ENCODE measurements around the gene LAMA5.

The LAMA5 gene

DNA sequence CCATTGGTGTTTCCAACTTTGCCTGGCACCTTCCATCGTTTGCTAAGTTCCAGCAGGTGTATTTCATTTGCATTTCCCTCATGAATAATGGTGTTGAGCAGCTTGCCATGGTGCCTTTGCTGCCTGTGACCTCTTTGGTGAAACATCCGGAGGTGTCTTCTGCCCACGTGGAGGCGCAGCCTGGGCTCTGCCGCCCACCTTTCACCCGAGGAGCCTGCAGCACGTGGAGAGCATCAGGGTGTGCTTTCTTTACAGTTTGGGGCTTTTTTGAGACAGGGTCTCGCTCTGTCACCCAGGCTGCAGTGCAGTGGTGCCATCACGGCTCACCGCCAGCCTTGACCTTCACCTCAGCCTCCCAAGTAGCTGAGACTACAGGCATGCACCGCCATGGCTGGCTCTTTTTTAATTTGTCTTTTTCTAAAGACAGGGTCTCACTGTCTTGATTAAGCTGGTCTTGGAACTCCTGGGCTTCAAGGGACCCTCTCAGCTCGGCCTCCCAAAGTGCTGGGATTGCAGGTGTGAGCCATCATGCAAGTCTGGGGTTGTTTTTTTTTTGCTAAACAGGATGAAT lies 67.4 kb downstream of the LAMA5 start:
- DNase-seq = no peak

DNA sequence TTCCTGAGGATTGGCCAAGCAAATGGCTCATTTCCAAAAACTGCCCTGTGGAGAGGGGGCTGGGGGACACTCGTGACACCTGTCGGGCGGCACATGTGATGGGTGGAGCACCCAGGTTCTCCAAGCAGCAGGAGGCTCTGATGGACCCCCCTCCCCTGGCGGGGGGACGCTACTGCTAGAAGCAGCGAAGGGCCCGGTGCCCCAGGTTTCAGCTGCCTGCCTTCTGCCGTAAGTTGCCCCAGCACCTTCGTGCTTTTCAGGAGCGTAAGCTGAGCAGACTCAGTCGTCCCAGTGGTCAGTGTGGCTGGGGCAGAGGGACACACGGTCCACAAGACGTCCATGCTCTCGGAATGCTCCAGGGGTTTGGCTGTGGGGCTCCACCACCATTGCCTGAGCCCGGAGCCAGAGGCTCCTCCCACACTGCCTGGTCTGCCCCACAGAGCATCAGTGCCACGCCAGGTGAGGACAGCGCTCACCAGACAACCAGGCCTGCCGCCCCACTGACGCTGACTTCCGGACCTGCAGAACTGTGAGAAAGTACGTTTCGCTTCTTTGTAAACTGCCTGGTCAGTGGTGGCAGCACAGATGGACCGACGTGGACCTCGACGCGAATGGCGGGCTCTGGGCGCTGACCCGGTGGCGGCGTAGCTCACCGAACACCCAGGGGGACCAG lies 68.4 kb downstream of the LAMA5 start:
- no peak for DNase-seq

DNA sequence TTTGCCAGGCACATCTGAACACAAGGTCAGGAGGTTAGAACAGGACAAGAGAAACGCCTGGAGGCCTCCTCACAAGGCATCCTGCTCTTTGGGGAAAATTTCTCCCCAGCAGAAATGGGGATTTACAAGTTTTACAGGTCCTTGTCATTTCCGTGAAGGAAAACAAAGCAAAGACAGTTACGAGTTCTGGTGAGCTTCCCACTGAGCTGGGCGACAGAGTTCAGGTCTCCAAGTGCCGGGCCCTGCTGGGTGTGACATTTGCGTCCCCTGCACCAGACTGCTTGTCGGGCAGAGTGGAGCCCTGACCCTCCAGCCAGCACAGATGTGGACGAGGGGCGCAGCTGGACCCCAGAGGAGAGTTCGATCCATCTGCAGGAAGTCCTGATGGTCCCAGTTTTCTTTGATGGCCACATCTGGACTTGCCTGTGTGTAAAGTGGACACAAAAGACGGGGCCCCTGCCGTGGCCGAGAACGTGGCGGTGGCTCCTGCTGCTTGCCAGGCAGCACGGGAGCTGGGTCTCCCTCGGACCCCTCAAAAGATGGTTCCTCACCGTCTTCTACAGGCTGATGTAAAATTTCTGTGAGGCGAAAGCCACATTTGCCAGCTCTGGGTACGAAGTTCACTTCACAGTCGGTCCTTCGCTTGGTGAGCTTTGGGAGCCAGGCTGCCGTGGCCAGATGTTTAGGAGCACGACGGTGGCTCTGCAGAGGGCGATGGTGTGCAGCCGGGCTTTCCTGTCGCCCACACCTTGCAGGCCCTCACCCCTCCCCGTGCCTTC lies 69.5 kb downstream of the LAMA5 start:
- DNase-seq = no peak

DNA sequence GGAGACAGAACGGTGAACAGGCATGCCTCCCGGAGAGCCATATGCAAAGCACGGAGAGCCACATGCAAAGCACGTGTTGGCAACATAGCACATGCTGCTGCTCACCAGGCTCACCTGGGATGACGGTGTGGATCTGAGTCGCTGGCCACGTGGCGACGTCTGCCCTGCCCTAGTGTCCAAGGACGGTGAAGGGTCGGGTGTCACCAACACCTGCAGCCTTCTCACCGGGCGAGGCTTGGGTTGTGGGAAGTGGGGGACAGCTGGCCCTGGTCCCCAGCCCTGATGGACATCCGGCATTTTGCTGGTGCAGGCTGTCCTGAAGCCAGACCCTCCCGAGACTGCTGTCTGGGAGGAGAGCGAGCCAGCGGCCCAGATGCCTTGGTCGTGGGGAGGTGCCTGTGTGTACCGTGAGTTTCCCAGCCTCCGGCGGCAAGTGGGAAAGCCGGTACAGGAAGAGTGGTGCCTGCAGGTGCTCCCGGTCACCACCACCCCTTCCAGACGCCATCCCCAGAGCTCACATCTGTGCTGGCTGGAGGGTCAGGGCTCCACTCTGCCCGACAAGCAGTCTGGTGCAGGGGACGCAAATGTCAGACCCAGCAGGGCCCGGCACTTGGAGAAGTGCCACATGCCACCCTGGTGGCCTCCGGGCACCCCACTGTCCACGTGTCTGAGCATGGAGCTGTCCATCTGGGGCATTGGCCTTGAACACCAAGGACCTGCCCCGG lies 70.2 kb downstream of the LAMA5 start:
- DNase-seq = no peak

DNA sequence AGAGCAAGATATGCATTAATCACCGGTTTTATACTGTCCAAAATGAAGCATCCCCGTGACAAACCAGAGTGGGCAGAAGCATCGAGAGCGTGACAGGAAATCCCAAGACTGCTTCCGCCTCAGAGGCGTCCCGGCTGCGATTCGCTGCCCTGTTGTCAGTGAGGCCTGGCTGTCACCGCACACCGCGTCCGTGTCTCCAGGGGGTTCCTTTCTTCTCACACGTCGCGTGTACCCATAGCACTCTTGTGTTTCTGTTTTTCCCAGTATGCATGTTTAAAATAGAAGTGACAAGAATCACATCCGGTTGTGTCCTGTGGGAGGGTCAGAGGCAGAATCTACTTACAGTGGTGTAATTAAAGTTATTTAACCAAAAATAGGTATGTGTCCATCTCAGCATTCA lies 72.6 kb downstream of the LAMA5 start:
- no peak for DNase-seq

DNA sequence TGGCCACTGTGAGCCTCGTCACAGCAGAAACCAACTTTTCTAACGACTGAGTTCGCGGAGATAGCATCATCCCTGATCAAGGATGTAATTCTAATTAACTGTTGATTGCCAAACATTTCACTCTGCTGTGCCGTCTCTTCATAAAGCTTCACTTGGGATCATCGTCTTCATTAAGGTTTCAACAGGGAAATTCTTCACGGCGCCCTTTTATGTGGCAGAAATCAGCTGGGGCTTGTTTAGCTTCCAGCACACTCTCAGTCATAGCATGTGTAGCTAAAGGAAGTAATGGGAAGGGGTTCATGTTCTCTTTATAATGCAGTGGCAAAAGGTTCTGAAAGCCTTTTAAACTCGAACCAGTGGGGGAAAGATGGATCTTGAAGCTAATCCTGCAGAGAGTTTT lies 73.2 kb downstream of the LAMA5 start:
- no peak for DNase-seq

DNA sequence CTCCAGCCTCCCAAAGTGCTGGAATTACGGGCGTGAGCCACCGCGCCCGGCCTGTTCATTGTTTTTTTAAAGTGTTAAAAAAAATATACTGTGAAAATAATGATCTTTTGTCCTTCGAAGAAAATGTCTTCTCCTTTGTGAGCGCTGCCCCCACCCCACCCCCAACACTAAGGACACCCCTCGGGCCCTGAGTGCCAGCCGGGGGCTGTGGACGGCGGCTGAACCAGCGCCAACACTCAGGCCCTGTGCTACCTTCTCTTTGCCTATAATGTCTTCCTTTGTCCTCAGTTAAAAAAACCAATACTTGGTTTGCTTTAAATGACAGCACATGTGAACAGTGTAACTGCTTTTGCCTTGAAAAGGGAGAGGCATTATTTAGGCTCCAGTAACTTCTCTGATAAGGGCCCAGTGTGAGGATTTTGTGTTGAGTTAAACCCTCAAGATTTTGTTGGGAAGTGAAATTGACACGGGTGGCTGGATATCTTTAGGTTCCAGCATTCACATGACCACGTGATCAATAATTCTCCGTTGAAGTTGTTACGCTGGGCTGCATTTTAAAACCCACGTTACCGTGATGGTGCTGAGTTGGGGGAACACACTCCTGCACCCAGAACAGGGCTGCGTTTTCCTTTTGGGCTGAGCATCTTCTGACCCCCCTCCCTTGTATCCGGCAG lies 73.9 kb downstream of the LAMA5 start:
- DNase-seq = no peak

DNA sequence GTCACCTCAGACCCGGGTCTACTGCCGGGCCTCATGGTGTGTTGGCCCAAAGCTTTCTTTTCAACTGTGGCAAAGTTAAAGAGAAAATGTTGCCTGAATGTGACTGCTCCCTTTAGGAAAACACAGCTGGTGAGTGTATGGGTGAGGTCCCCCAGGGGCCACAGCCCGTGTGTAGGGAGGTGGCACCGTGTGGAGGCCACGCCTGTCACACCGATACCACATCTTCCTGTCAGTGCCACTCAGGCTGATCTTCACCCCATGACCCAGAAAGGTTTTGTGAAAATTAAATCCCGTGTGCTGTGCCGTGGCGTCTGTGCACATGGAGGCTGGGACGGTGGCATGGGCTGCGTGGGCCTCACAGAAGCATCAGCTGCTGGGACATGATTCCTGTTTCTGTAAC lies 75.0 kb downstream of the LAMA5 start:
- DNase-seq = no peak

DNA sequence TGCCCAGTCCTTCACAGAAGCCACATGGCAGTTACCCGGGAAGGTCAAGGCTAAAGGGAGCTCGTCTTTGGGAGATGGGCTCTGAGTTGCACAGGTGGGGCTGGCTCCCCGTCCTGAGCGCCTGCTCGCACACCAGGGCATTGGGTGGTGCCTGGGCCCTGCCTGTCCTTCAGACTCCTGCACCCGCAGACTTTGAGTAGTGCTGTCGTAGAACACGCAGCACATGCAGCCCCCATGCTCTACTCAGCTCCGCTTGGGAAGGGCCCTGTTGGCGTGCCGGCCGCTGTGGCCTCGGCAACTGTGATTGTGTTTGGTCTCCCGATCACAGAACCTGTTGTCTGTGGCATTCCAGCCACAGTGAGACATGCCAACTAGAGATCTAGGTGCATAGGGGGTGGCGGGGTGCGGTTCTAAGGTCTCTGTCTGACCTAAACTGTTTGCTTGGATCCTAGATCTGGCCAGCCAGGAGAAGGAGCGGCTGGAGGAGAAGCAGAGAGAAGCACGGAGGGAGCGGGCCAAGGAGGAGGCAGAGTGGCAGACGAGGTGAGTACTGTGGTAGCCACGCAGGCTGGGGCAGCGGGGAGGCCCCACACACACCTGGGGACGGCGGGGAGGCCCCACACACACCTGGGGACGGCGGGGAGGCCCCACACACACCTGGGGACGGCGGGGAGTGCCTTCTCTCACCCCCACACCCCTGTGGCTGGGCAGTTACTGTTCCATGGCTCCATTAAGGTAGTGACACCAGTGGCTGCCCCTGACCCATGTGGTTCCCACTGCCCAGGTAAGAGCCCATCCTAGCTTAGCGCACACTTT lies 75.7 kb downstream of the LAMA5 start:
- no peak for DNase-seq

DNA sequence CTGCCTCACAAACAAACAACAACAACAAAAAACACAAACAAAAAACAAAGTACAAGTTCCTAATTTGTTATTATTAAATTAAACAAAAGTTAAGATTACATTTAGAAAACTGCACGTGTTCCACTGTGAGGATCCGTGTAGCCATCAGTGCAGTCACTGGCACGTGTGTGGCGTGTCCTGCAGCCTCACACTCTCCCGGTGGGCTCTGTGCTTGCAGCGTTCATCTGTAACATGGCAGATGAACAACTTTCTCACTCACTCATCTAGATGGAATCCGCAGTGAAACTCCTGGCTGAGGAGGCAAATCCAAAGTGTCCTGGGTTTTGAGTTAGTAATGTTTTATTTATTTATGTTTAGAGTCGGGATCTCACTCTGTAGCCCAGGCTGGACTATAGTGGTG lies 77.2 kb downstream of the LAMA5 start:
- DNase-seq = no peak

DNA sequence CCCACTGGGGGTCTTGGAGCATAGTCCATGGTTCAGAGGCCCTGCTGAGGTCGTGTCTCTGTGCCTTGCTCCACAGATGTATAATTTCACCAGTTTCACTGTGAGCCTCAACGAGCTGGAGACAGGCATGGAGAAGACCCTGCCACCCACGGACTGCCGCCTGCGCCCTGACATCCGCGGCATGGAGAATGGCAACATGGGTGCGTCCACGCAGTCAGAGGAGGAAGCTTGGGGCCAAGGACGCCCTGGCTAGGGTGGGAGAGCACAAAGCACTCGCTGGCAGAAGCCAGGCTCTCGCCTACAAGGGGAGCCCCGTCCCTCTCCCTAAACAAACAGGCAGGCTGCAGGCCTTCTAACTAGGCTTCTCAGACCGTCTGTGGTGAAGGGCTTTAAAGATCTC lies 78.0 kb downstream of the LAMA5 start:
- DNase-seq = no peak

DNA sequence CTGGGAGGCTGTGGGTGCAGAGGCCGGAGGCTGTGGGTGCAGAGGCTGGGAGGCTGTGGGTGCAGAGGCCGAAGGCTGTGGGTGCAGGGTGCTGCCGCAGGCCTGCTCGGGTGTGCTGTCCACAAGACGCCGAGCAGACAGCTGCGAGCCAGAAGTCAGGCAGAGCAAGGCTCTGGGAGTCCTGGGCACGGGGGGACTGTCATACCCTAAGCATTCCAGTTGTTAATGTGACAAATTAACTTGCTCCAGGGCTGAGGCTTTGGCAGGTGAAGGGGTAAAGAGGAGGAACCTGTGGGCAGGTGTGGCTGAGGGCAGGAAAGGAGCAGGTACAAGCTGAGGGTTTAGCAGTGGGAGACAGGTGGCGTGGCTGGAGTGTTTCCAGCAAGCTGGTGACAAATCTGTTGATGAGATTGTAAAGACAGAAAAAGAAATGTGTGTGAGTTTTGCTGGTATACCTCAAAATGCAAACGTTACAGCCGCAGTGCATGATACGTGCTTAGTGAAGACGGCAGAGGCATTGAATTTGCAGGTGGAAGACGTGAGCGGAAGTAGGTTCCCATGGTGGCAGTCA lies 78.5 kb downstream of the LAMA5 start:
- no peak for DNase-seq

DNA sequence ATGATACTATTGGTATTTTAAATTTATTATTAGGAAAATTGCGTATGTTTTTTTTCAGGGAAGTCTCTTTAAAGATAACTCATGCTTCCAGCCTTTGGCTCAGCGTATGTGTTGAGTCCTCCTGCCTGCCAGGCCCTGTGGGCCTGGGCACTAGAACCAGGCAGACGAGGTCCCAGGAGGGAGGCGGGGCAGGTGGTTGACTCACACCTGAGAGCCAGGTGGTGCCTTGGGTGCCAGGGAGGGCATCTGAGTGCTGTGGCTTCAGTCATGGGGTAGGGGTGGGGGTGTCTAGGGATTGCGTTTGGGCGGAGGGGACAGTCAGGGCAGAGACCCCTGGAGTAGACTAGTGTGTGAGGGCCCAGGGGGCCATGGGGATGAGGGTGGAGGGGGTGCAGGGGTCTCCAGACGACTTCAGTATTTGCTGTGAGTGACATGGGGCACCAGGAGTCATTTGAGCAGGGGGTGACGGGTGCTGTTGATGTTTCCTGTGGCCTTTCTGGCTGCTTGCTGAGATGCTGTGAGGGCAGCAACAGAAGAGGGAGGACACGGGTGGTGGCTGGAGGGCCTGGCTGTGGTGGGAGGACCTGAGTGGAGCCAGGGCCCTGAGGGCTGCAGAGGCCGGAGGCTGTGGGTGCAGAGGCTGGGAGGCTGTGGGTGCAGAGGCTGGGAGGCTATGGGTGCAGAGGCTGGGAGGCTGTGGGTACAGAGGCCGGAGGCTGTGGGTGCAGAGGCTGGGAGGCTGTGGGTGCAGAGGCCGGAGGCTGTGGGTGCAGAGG lies 79.2 kb downstream of the LAMA5 start:
- no peak for DNase-seq

DNA sequence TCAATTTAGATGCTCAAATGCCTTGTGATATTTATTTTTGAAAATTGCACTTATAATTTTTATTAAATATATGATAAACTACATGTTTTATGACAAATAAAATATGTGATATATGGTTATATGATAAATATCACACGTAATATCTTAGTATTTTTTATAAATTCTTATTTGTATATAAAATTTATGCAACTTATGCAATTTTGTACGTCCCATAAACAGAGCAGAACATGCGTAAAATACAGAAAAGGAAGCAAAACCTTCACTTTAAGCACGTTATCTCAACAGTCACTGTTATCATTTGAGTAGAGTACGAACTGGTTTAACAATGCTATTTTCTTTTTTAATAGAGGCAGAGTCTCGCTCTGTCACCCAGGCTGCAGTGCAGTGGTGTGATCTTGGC lies 80.0 kb downstream of the LAMA5 start:
- DNase-seq = no peak

DNA sequence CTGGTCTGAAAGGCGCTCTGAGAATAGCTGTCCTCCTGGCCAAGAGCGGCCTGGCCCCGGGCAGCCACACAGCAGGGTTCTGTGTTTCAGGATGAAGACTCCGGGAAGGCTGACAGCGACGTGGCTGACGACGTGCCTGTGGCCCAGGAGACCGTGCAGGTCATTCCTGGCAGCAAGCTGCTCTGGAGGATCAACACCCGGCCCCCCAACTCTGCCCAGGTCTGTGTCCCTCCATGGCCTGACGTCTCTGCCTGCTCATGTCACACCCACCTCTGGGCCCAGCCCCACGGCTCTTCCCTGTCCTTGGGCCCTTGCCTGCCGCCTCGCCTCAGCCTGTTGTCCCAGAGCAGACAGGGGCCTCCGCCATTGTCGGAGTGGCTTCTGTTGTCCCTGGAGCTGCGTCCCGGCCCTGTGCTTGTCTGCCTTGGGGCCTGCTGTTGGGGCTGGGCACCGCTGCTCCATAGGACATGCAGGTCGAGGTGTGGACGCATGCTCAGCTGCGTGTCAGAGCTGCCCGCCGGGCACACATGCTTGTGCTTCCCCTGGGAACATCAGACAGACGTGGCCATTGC lies 80.5 kb downstream of the LAMA5 start:
- no peak for DNase-seq

DNA sequence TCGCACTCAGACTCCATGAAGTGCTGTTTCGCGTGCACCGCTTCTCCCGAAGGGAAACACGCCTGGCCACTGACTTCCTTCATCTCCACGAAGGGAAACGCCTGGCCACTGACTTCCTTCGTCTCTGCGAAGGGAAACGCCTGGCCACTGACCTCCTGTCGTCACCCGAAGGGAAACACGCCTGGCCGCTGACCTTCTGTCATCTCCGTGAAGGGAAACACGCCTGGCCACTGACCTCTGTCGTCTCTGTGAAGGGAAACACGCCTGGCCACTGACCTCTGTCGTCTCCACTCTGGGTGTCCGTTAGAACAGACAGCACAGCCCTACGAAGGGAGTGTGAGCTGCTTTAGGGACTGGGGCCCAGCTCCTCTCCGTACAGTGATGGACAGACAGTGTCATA lies 81.4 kb downstream of the LAMA5 start:
- DNase-seq = no peak

DNA sequence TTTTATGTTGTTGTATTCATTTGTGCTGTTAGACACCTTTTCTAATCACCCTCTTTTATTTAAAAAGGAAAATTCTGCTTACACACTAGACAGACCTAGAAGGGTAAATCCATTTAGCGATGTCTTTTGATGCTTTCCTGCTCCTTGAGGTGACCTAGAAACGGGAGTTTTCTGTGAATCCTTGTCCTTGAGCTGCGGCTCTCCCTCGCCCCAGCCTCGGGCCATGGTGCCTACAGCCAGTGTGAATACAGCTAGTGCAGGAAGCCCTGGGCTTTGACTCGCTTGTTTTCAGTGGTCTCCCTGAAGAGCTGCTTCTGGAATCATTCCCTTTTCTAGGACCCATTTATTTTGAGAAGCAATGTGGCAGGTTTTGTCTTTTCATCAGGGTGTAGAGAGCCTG lies 82.0 kb downstream of the LAMA5 start:
- DNase-seq = no peak

DNA sequence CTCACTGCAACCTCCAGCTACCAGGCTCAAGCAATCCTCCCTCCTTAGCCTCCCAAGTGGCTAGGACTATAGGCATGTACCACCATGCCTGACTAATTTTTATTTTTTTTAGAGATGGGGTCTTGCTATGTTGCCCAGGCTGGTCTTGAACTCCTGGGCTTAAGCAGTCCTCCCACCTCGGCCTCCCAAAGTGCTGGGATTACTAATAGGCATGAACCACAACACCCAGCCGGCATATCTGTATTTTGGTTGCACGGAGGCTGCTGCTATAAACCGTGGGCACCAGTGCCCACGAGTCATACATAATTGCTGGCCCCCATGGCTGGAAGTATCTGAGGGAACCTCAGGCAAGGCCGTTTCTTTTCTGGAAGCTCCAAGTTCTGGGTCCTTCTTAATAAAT lies 82.7 kb downstream of the LAMA5 start:
- DNase-seq = no peak

DNA sequence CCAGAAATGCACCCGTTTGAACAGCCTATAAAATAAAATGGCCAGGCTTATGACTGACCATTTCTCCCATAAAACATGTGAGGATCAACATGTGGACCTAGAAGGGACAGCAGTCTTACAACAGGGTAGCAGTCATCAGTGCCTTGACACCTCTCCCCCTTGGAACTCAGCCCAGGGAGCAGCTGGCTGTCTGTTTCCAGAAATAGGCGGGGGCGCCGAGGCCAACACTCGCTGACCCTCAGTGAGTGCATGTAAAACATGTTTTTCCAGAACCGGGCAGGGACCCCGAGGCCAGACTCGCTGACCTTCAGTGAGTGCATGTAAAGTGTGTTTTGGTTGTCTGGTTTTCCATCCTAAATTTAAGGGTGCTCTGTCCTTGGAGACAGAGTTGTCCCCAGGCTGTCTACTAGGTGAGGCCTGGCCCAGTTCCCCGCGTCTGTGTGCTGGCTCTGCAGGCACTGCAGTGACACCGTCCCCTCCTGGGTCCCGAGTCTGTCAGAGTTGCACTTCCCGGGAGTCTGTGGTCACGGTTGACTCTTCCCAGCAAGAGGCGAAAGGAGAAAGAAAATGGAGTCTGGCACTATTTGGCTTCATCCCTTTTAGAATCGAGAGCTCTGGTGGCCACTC lies 84.1 kb downstream of the LAMA5 start:
- DNase-seq = no peak

DNA sequence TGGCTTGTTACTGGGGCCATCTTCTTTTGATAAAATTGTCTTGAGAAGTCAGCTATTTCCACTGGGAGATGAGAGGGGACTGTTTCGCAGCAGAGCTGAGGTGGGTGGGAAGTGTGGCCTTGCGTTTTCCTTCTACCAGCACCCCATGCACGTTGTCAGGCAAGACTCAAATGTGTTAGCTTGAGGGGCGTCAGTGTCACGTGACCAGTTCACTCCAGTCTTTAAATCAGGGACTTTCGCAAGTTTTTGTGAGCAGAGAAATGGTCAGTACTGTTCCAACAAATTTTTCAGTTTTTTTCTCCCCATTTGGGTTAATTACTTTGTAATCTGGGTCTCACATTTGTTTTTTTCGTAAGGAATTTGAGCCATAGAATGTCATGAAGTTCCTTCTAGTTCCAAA lies 85.0 kb downstream of the LAMA5 start:
- no peak for DNase-seq
